GM23248 (cell line): ENCODE measurements around the gene HEXB.

Experiments used
- EZH2 ChIP-seq: fragments of 200-600 bp; sonication (generic); IDR thresholded peaks from 2 replicates; pipeline ENCODE4 v1.6.1; 2018; ENCODE audit warnings: antibody characterized with exemption, mild to moderate bottlenecking; ENCODE audit not compliant: insufficient read depth, poor library complexity, severe bottlenecking
- EZH2phosphoT487 ChIP-seq: fragments of 200-600 bp; sonication (generic); IDR thresholded peaks from 2 replicates; pipeline ENCODE4 v1.6.1; 2018; ENCODE audit warnings: antibody characterized with exemption, moderate library complexity, mild to moderate bottlenecking, low read depth; ENCODE audit not compliant: insufficient read depth

- TF ChIP-seq EZH2 = no peak
- TF ChIP-seq EZH2phosphoT487 = no peak
Observed at GRCh38 chr5:74651710-74652109, 33.3 kb upstream of the HEXB start.
